D341Med (cell line): Measurements from ENCODE around the gene DNTTIP2.
"Not testable (repeated sequence)": the region's sequence is repeated elsewhere in the genome, so short reads cannot be mapped to it uniquely, and the experiment has no call there.

Experiments
- DNase-seq: peaks from one replicate; pipeline ENCODE4 v3.0.0; 2012; ENCODE audit warnings: low spot score

Gene DNTTIP2

GRCh38 chr1:93840956-93841482 lies 38.0 kb downstream of the DNTTIP2 start:
- DNase-seq = no peak

GRCh38 chr1:93839753-93840152 lies 39.3 kb downstream of the DNTTIP2 start:
- no peak for DNase-seq

GRCh38 chr1:93839307-93839706 lies 39.7 kb downstream of the DNTTIP2 start:
- DNase-seq = no peak

GRCh38 chr1:93837961-93838360 lies 41.0 kb downstream of the DNTTIP2 start:
- no peak for DNase-seq

- DNase-seq = not testable (repeated sequence)
Measured at GRCh38 chr1:93833293-93833692, 45.7 kb downstream of the DNTTIP2 start.

GRCh38 chr1:93829061-93829460 lies 49.9 kb downstream of the DNTTIP2 start:
- no peak for DNase-seq

- no peak for DNase-seq
Measured at GRCh38 chr1:93828367-93828755, 50.6 kb downstream of the DNTTIP2 start.

- DNase-seq = no peak
Measured at GRCh38 chr1:93827633-93828366, 51.2 kb downstream of the DNTTIP2 start.

GRCh38 chr1:93827128-93827527 lies 51.9 kb downstream of the DNTTIP2 start:
- no peak for DNase-seq

- DNase-seq = no peak
Measured at GRCh38 chr1:93824834-93825233, 54.2 kb downstream of the DNTTIP2 start.

- no peak for DNase-seq
Measured at GRCh38 chr1:93822730-93823425, 56.1 kb downstream of the DNTTIP2 start.

- no peak for DNase-seq
Measured at GRCh38 chr1:93821423-93822144, 57.4 kb downstream of the DNTTIP2 start.

- DNase-seq = no peak
Measured at GRCh38 chr1:93820554-93821422, 58.2 kb downstream of the DNTTIP2 start.

GRCh38 chr1:93818570-93818959 lies 60.4 kb downstream of the DNTTIP2 start:
- DNase-seq = no peak

GRCh38 chr1:93817819-93818569 lies 61.0 kb downstream of the DNTTIP2 start:
- no peak for DNase-seq

- no peak for DNase-seq
Measured at GRCh38 chr1:93816970-93817678, 61.9 kb downstream of the DNTTIP2 start.
